GM03348 (cell line): ENCODE results near the gene SELENOS.

Experiments
- DNase-seq: peaks from one replicate; pipeline ENCODE4 v3.0.0; 2012; ENCODE audit warnings: low spot score

SELENOS gene

DNA sequence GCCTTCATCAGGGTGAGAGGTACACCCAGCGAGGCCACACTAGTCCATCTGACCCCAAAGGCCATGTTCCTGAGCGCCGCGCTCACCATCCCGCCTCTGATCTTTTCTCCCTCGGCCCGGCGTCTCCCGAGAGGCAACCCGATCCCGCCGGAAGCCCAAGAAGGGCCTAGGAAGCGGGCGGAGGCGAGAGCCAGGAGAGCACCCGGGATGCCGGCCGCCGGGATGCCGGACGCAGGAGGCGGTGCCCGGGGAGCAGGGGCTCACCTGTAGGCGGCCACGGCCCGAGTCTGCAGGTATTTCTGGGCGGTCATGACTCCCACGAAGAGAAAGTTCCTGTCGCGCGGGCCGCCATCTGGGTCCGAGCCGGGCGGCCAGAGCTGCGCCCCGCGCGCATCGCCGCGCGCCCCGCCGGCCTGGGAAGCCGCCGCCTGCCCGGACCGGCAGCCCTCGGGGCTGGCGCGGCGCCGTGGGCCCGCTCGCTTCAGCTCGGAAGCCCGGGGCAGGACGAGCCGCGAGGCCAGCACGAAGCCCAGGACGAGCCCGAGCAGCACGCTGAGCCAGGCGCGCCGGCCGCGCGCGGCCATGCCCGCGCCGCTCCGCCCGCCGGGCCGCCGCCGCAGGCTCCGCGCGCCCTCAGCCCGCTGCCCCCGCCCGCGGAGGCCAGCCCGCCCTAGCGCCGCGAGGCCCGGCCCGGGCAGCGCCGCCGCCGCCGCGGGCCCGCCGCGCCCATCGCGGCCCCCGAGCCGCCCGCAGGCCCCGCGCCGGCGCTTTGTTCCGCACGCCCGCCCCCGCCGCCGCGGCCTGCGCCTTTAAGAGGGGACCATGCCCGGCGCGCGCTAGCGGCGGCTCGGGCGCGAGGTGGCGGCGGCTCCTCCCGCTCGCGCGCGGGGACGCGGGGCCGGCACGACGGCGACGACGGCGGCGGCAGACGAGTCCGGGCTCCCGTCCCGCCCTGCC lies 26.1 kb downstream of the SELENOS start:
- DNase-seq = peak; percentile 73

- peak; percentile 86 for DNase-seq
Observed at GRCh38 chr15:101250341-101250831, 26.9 kb downstream of the SELENOS start.

GRCh38 chr15:101248274-101248673 lies 29.0 kb downstream of the SELENOS start:
- no peak for DNase-seq

DNA sequence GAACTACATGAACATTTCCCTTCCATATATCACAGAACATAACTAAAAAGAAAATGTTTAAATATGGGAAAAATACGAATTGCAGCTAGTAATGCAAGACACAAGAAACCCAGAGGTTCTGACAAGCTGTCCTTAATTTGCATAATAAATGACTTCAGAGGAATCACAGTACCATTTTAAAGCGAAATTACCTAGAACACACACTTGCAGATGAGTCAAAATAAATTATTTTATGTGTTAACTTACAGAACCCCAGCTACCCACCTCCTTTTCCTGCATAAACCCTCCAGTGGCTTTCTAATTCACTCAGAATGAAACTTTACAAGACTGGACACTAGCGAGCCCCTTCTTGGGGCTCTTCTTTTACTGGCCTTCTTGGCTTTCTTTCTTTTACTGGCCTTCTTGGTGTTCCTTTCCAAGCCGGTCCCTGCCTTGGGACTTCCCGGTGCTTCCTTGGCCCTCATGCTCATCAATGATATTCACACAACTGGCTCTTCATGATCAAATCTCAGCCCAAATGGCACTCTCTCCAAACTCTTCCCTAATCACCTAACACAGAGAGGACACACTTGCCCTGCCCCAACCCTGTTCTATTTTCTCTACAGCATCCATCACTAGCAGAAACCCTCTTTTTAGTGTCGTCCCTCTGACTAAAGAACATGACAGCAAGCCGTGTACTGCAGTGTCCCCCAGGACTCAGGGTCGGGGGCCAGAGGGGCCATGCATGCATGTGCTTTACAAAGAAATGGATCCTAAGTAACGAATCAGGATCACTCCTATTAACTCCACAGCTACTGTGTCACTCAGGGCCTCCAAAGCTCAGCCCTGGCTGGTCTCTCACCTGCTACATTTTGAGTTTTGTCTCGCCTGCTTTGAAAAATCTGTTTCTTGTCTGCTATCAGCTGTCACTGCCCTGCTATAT lies 30.2 kb downstream of the SELENOS start:
- DNase-seq = no peak

- no peak for DNase-seq
Observed at GRCh38 chr15:101246391-101246790, 30.9 kb downstream of the SELENOS start.

GRCh38 chr15:101244889-101245668 lies 32.2 kb downstream of the SELENOS start:
- no peak for DNase-seq

DNA sequence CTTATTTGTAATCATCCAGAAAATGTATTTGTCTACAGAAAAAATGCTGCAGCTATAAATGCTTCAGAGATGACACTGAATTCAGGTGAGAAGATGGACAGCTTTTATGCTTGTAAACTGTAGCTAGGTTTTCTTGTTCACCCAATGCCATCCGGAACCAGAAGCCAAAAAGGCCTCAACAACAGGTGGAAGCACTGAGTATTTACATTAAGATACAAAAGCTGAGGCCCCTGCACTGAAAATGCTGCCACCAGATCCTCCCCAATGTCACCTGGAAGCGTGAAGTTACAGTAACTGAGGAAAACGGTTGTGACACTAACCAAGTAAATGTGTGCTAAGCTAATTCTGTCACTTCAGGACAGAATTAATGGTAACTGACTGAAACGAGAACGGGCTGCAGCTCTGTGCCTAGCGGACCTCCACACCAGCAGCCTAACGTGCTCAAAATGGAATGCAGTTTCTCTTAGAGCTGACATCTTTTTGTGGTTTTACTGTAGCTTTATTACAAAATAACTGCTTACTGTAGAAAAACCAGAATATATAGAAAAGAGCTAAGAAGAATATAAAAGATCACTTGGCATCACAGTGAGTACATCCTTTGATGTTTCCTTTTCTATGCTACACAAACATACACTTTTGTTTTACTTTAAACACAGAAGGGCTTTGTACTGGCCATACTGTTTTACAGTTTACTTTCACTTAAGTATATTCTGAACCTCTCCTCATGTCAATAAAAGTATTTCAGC lies 33.1 kb downstream of the SELENOS start:
- DNase-seq = peak; percentile 66

DNA sequence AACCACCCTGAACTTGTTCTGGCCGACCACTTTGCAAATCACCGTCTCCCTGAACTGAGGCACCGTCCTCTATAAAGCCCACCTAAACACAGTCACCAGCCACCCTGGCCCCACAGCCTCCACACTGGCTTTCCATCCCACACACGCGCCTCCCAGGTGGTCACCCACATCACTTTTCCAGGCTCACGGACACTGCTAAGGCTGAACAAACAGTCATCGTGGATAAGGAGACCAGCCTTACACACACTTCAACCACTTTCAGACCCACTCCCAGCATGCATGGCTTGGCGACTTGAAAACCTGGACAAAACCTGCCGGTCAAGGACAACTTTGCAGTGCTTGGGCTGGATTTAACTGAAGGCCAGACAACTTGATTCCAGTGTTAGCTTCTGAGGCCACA lies 33.9 kb downstream of the SELENOS start:
- no peak for DNase-seq

DNA sequence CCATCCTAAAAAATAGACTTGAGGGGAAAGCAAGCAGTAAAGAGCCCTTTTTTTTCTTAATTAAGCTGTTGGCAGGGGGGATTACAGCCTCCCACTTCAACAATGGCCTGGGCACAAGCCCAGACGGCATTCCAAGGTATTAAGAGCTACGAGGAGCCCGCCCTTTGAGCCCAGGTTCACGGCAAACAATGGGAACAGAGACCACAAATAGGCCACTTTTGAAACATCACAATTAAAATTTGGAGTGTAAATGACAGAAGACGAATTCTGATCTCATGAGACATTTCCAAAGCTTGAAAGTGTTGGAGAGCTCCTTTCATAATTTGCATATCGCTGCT lies 34.3 kb downstream of the SELENOS start:
- no peak for DNase-seq

GRCh38 chr15:101242160-101242998 lies 34.9 kb downstream of the SELENOS start:
- peak; percentile 24 for DNase-seq

DNA sequence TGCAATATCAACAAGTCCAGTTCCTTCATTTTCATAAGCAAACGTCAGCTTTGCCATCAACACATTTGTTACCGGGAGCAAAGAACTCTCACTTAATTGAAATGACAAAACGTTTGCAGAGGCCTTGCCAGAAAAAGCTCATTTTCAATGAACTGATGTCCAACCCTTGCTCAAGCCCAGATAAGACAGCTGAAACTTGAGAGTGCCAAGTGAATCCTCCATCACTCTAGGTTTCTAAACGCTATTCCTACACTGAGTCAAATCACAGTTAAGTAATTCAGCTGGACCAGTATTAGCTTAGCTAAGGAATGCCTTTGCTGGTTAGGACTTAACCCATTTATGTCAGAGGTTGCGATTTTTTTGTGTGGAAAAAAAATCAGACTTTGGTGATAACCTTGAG lies 36.9 kb downstream of the SELENOS start:
- DNase-seq = no peak

GRCh38 chr15:101239724-101240136 lies 37.6 kb downstream of the SELENOS start:
- DNase-seq = no peak

DNA sequence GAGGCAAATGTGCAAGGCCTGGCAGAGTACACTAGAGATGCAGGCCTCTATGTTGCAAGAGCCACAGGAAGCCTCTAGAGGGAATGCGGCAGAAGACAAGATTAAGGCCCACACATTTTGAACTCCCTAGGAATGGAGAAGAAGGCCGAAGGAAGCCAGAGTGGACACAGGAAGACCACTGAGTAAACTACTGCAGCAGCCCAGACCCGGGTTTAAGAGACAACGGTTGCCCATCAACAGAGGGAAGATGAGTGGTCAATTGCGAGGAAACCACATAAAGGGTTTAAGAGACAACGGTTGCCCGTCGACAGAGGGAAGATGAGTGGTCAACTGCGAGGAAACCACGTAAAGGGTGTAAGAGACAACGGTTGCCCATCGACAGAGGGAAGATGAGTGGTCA lies 40.0 kb downstream of the SELENOS start:
- no peak for DNase-seq

DNA sequence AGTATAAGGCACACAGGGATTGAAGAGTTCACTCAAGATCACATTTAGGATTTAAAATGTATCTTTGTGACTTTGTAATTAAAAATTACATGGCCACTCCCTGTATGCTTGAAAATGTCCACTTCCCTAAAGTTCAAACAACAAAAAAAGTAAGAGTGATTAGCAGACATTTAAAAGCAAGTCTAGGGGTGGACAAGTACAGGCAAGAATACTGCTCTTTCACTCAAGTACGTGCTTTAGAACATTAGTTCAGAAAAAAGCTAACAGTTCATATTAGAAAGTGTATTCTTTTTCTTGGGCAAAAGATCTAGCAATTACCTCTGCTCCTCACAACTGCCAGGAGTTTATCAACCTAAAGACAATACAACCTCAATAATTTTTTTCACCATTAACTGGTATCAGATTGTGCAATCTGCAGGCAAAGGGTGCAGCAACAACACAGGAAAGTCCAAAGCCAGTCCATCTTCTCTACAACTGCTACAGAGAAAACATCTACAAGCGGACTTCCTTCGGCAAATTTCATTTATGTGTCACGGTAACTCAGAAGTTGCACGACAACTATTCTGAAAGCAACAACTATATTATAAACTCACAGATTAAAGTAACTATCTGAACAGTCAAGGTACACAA lies 43.5 kb downstream of the SELENOS start:
- DNase-seq = no peak

- DNase-seq = no peak
Observed at GRCh38 chr15:101232677-101233076, 44.6 kb downstream of the SELENOS start.

- DNase-seq = no peak
Observed at GRCh38 chr15:101228313-101228712, 49.0 kb downstream of the SELENOS start.

DNA sequence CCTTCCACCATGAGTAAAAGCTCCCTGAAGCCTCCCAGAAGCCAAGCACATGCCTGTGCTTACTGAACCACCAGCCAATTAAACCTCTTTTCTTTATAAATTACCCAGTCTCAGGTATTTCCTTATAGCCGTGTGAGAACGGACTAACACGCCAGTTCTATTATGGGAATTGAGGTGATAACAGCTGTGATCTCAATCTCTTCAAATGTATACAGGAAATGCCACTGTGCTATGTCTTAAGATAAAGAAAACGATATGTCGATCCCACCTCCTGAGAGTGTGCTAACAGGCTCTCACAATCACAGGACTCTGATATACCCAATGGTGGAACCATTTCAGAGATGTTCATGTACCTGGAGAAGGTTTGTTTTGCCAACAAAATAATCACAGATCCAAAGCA lies 51.6 kb downstream of the SELENOS start:
- no peak for DNase-seq
